Sciatic nerve (tissue), 2 donors: ENCODE results near the gene CACNA2D3. TPM values are rescaled to one million over a fixed set of nuclear protein-coding genes. Genes with fewer than 3 reads are reported as not detected.
A peak's percentile ranks its signal among the peaks of the same experiment; 100 is the strongest.

Source experiments
- ATAC-seq: fragments of 200-7000 bp; cut with Tn5 transposase; one replicate; pipeline ENCODE4 v1.9.1; 2020; ENCODE audit warnings: mild to moderate bottlenecking, moderate library complexity
- DNase-seq: peaks from one replicate; pipeline ENCODE4 v3.0.0-alpha.2; 2020; ENCODE audit warnings: low spot score
- intact Hi-C: fragments of 100-400 bp; cut with DNase I; formaldehyde crosslinking; loops from one replicate; pipeline ENCODE4 v1.14.2; 2022
- total RNA-seq: library from RNA; stranded (reverse); fragmentation: NEBNext Ultra II Directional; extraction: Animal tissue kit (Norgen Biotek cat#: 25700); gene quantifications from one replicate; pipeline ENCODE4 v1.2.1, GENCODE V29; 2021
- donor health status: DM: no; HTN: no; CAD: no.
- donor health status: DM: no; HTN: no; CAD: no.

Gene CACNA2D3
- total RNA-seq, 1 donor from 2014 or later: 6.9 TPM

GRCh38 chr3:54985856-54986255 lies 863.5 kb downstream of the CACNA2D3 start:
- ATAC-seq (no peak), DNase-seq (no peak)
- intact Hi-C loops: no loop called here

GRCh38 chr3:54986294-54986693 lies 863.9 kb downstream of the CACNA2D3 start:
- intact Hi-C loops: no loop called here
- DNase-seq (no peak), ATAC-seq (no peak)

GRCh38 chr3:54987719-54988118 lies 865.4 kb downstream of the CACNA2D3 start:
- intact Hi-C loops: no loop called here
- DNase-seq (no peak), ATAC-seq (no peak)

GRCh38 chr3:54988302-54988837 lies 866.0 kb downstream of the CACNA2D3 start:
- ATAC-seq (no peak), DNase-seq (no peak)
- intact Hi-C loops: no loop called here

DNA sequence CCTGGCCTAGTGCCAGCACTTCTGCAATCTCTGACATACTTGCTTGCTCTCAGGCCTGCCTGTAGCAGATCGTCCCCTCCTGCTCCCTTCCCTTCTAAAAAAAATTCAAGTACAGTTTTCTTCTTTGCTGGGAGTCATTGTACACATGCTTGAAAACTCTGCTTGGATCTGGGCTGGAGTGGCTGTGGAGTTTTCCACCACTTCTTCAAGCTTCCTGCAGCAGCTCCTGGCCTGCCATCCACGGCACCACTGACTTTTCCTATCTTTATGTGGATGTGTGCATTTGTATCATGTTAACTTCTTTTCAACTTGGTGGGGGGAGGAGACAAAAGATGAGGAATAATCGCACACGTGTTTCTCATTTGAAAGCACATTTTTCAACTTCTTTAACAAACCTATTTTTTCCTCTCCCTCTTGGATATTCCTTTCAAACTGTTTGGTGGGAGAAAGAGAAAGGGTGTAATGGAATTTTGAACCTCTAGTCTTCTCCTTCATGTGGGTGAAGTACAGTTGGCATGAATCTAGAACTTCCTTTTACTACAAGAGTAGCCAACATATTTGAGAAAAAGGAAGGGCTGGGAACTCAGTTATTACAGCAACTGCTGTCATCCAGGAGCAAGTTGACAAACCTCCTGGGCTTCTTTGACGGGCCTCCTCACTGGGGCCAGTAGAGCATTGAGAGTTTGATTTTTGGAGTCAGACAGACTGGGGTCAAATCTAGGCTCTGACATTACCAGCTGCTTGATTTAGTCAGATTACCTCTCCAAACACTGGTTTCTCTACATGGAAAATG lies 866.7 kb downstream of the CACNA2D3 start:
- peak; percentile 79 for ATAC-seq
- DNase-seq: peak; percentile 65
- intact Hi-C loops: no loop called here

DNA sequence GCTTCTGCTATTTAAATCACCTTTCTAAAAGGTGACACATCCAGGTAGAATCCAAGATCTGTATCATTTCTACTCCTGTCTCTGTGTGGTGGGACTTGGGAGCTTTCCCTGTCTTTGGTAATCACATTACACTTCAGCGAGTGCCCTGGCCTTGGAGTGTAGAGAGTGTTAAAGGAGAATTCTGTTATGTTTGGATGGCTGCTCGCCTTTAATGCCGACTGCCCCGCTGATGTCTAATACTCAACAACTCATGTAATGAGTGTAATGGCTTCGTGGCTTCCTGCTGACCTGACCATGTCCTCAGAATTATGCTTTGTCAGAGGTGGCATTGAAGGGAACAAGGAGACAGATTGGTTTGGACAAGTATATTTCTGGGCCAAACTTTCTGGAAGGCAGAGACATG lies 871.8 kb downstream of the CACNA2D3 start:
- DNase-seq (no peak), ATAC-seq (no peak)
- intact Hi-C loops: no loop called here

DNA sequence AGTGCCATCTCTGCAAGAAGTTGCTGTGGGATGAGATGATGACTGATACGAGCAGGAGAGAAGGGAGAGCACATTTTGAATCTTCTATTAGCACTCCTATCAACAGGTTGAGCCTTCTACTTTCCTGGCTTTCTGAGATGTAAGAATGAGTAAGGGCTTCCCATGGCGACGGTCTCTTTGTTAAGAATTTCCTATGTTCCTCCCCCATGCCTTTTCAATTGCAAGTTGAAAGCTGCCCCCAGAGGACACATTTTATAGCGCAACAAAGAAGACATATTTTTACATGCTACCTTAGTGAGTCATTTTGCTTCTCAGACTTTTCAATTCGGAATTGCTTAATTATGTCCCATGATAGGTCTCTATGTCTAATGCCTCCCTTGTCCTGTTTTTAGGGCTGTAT lies 876.8 kb downstream of the CACNA2D3 start:
- DNase-seq (no peak), ATAC-seq (peak; percentile 24)
- intact Hi-C loops: no loop called here

GRCh38 chr3:54999811-55000210 lies 877.5 kb downstream of the CACNA2D3 start:
- DNase-seq (no peak), ATAC-seq (no peak)
- intact Hi-C loops: no loop called here

- intact Hi-C loops: no loop called here
- ATAC-seq: no peak
- no peak for DNase-seq
Measured at GRCh38 chr3:55000546-55000945, 878.2 kb downstream of the CACNA2D3 start.

DNA sequence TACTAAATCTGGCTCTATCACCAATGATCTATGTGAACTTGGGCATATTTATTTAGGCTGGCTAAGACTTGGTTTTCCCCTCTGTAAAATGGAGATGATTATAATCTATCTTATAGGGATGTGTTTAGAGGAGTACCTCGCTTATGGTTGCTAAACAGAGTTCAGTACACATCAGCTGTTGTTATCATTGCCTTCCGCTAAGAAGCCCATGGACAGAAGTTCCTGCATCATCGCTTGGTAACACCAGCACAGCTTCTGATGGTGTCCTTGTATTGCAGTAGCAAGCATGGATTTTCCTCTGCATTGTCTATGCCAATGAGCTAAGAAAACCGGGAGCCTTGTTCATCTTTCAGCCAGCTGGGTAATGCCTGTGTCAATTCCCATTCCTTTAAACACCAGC lies 878.6 kb downstream of the CACNA2D3 start:
- intact Hi-C loops: no loop called here
- DNase-seq (no peak), ATAC-seq (no peak)

- DNase-seq (no peak), ATAC-seq (no peak)
- intact Hi-C loops: no loop called here
Measured at GRCh38 chr3:55002416-55002930, 880.1 kb downstream of the CACNA2D3 start.

GRCh38 chr3:55006244-55006676 lies 883.9 kb downstream of the CACNA2D3 start:
- DNase-seq (no peak), ATAC-seq (no peak)
- intact Hi-C loops: no loop called here

DNA sequence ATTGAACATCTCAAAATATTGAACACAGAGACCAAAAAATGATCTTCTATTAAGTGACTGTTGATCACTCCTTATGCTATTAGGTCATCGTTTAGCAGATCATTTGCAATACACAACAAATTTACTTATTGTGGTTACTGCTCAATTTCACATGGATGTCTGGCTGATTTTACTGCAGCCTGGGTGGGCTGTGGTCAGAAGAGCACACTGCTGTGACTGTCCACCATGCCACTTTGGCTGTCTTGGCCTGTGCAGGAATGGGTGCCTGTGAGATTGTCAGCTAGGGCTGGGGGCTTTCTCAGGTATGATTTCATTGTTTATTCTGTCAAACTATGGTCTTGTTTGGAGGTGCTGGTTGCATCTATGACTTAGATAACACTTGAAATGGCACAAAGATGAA lies 885.6 kb downstream of the CACNA2D3 start:
- ATAC-seq (no peak), DNase-seq (no peak)
- intact Hi-C loops: no loop called here

DNA sequence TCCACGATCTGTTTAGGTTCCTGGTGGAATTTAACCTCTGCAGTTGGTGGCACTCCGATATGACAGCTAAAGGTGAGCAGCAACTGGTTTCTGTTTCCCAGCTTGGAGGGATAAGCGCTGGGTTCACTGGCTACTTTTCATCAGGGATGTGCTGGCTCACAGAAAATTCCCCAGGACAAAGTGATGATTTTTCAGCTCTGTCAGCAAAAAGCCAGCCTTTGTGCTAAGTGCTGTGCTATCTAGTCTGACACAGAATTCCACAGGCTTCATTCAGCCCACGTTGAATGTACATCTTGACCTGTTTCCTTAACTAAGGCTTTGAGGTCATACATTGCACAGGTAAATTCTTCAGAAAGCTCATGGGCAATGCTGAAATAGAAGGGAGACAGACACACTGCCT lies 887.0 kb downstream of the CACNA2D3 start:
- DNase-seq: no peak
- ATAC-seq: no peak
- intact Hi-C loops: no loop called here

DNA sequence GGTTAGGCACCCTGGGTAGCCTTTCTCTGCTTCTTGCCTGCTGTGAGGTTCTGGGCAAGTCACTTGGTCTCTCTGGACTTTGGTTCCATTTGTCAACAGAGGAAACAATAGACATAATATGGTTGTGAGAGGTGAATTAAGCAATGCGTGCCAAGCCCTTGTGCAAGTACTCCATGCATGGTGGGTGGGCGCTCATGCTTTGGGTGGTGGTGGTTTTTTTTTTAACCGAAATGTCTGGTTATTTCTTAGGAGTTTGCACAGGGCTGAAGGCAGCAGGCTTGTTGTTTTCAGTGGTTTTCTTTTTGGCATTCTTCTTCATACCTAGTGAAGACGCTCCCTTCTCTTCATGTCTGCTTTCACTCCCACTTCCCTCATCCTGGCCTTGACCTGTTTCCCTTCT lies 889.7 kb downstream of the CACNA2D3 start:
- intact Hi-C loops: no loop called here
- ATAC-seq: no peak
- no peak for DNase-seq

GRCh38 chr3:55013145-55013925 lies 891.0 kb downstream of the CACNA2D3 start:
- intact Hi-C loops: no loop called here
- DNase-seq (no peak), ATAC-seq (peak; percentile 58)

GRCh38 chr3:55014081-55014480 lies 891.7 kb downstream of the CACNA2D3 start:
- DNase-seq (no peak), ATAC-seq (no peak)
- intact Hi-C loops: no loop called here

DNA sequence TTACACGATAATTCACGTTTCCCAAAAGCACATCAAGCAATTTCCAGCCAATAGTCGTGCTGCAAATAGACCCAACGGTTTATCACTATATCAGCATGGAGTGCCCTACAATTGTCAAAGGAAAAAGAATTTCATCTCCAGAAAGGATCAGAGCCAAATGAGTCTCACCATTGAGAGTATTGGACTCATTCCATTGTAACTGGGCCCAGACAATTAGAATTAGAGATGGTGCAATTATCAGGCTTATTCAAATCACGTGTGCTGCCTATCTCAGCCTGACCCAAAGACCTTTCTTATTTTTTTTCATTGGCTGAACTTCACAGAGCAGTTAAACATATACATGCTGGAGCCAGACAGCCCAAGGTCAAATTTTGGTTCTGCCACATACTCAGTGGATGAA lies 892.6 kb downstream of the CACNA2D3 start:
- DNase-seq (no peak), ATAC-seq (no peak)
- intact Hi-C loops: no loop called here

GRCh38 chr3:55017876-55018275 lies 895.5 kb downstream of the CACNA2D3 start:
- ATAC-seq: no peak
- no peak for DNase-seq
- intact Hi-C loops: no loop called here

GRCh38 chr3:55030938-55031337 lies 908.6 kb downstream of the CACNA2D3 start:
- intact Hi-C loops: no loop called here
- DNase-seq (no peak), ATAC-seq (no peak)
